ENCODE measurements around the gene ADIPOR1. TPM values are rescaled to one million over a fixed set of nuclear protein-coding genes. Genes with fewer than 3 reads are reported as not detected.
A peak's percentile ranks its signal among the peaks of the same experiment; 100 is the strongest.
"Not testable (repeated sequence)": the region's sequence is repeated elsewhere in the genome, so short reads cannot be mapped to it uniquely, and the experiment has no call there.

ADIPOR1 gene
- total RNA-seq, 1 donor from 2014 or later, result 178 TPM

DNA sequence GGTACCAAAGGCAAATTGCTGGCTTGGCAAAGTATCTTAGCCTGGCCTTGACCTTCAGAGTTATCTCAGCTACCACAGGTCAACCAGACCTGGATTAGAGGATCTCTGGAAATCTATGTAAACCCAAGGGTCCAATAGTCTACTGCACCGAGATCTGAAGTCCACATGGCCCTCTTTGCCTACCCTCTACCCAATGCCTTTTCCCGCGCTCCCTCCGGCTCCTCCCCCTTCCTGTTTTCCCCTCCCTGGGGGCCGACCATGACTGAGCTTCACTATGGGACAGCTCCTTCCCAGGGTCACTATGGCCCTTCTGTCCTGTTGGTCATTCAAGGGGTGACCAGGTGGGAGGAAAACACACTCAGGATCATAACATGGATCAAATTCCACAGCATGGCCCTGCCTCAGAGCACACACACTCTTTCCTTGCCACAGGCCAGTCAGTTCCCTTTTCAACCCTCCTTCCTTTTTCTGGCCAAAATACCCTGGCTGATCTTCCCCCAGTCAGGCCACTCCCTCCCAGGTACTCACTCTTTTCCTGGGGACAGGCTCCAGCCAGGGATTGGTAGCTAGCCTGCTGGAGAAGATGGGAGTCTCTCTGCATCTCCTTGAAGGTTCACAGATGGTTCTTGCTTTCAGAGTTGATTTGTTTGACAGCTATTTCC, 29.9 kb upstream of the ADIPOR1 start:
- TF ChIP-seq, protein P1, sequence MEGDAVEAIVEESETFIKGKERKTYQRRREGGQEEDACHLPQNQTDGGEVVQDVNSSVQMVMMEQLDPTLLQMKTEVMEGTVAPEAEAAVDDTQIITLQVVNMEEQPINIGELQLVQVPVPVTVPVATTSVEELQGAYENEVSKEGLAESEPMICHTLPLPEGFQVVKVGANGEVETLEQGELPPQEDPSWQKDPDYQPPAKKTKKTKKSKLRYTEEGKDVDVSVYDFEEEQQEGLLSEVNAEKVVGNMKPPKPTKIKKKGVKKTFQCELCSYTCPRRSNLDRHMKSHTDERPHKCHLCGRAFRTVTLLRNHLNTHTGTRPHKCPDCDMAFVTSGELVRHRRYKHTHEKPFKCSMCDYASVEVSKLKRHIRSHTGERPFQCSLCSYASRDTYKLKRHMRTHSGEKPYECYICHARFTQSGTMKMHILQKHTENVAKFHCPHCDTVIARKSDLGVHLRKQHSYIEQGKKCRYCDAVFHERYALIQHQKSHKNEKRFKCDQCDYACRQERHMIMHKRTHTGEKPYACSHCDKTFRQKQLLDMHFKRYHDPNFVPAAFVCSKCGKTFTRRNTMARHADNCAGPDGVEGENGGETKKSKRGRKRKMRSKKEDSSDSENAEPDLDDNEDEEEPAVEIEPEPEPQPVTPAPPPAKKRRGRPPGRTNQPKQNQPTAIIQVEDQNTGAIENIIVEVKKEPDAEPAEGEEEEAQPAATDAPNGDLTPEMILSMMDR (IDR thresholded peaks at IDR 0.05; ENCODE audit: insufficient read depth, low read length, severe bottlenecking), result no peak
- no peak for FAIRE-seq

GRCh38 chr1:202987255-202987654, 29.1 kb upstream of the ADIPOR1 start:
- FAIRE-seq (peak; percentile 66), DNase-seq (ENCODE audit: low read depth) (no peak)
- TF ChIP-seq, protein P1 (IDR thresholded peaks at IDR 0.05; ENCODE audit: insufficient read depth, low read length, severe bottlenecking), result no peak
- H3K27me3 ChIP-seq (ENCODE audit: control insufficient read depth, insufficient read depth, low read length), result no peaks in the 10 kb centered on the region
- H3K4me3 ChIP-seq (ENCODE audit: low read depth, low read length), result no peak overlapping the region
- no peaks in the 10 kb centered on the region for H3K36me3 ChIP-seq (ENCODE audit: control insufficient read depth, insufficient read depth, low read length)

More for the DNA sequence above, 29.9 kb upstream of the ADIPOR1 start:
- Histone ChIP-seq H3K27me3 (ENCODE audit: control insufficient read depth, insufficient read depth, low read length) (no peaks in the 10 kb centered on the region), H3K36me3 (ENCODE audit: control insufficient read depth, insufficient read depth, low read length) (no peaks in the 10 kb centered on the region), H3K4me3 (ENCODE audit: low read depth, low read length) (no peak overlapping the region)
- no peak for DNase-seq (ENCODE audit: low read depth)

- H3K27me3 ChIP-seq (ENCODE audit: control insufficient read depth, insufficient read depth, low read length); H3K4me3 ChIP-seq (ENCODE audit: low read depth, low read length); H3K36me3 ChIP-seq (ENCODE audit: control insufficient read depth, insufficient read depth, low read length); FAIRE-seq; DNase-seq (ENCODE audit: low read depth): not testable (repeated sequence)
Measured at GRCh38 chr1:202986120-202986519, 28.0 kb upstream of the ADIPOR1 start.

GRCh38 chr1:202982715-202983430, 24.8 kb upstream of the ADIPOR1 start:
- Histone ChIP-seq H3K36me3 (ENCODE audit: control insufficient read depth, insufficient read depth, low read length) (no peaks in the 10 kb centered on the region), H3K4me3 (ENCODE audit: low read depth, low read length) (no peak overlapping the region), H3K27me3 (ENCODE audit: control insufficient read depth, insufficient read depth, low read length) (no peaks in the 10 kb centered on the region)
- no peak for DNase-seq (ENCODE audit: low read depth)
- TF ChIP-seq, protein P1 (IDR thresholded peaks at IDR 0.05; ENCODE audit: insufficient read depth, low read length, severe bottlenecking), result no peak
- no peak for FAIRE-seq

DNA sequence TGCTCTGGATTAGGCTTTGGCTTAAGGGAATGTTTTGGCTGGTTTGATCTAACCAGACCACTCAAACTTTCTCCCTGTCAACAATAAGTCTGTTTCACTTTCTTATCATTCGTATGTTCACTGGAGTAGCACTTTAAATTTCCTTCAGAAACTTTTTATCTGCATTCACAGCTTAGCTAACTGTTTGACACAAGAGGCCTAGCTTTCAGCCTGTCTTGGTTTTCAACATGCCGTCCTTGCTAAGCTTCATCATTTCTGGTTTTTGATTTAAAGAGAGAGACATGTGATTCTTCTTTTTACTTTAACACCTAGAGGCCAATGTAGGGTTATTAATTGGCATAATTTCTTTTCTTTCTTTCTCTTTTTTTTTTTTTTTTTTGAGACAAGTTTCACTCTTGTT, 23.8 kb upstream of the ADIPOR1 start:
- no peaks in the 10 kb centered on the region for H3K27me3 ChIP-seq (ENCODE audit: control insufficient read depth, insufficient read depth, low read length)
- H3K4me3 ChIP-seq (ENCODE audit: low read depth, low read length), result no peak overlapping the region
- no peaks in the 10 kb centered on the region for H3K36me3 ChIP-seq (ENCODE audit: control insufficient read depth, insufficient read depth, low read length)
- no peak for DNase-seq (ENCODE audit: low read depth)
- TF ChIP-seq, protein P1 (IDR thresholded peaks at IDR 0.05; ENCODE audit: insufficient read depth, low read length, severe bottlenecking), result no peak
- no peak for FAIRE-seq

- TF ChIP-seq, protein P1 (IDR thresholded peaks at IDR 0.05; ENCODE audit: insufficient read depth, low read length, severe bottlenecking), result no peak
- DNase-seq (ENCODE audit: low read depth), result no peak
- no peak overlapping the region for H3K4me3 ChIP-seq (ENCODE audit: low read depth, low read length)
- no peak for FAIRE-seq
- no peaks in the 10 kb centered on the region for H3K36me3 ChIP-seq (ENCODE audit: control insufficient read depth, insufficient read depth, low read length)
- no peaks in the 10 kb centered on the region for H3K27me3 ChIP-seq (ENCODE audit: control insufficient read depth, insufficient read depth, low read length)
Measured at GRCh38 chr1:202979459-202979858, 21.3 kb upstream of the ADIPOR1 start.
